Liver (tissue), 9 donors: ENCODE data around the gene SCG3. TPM values are rescaled to one million over a fixed set of nuclear protein-coding genes. Genes with fewer than 3 reads are reported as not detected.

ENCODE experiments used
- DNase-seq: peaks from one replicate; pipeline ENCODE4 v3.0.0-alpha.2; 2017; ENCODE audit warnings: low spot score
- H3K27ac ChIP-seq, 2 donors: one replicate each; pipeline ENCODE4 v1.7.0; 2013; ENCODE audit warnings: inconsistent platforms in 2 of 2, low read length in 2 of 2, control low read depth in 1 of 2, low read depth in 1 of 2, mild to moderate bottlenecking in 1 of 2
- H3K27me3 ChIP-seq, 4 donors: one replicate each; pipeline versions ENCODE4 v1.6.1 to v1.7.0; 2013; ENCODE audit warnings: low read length in 3 of 4, inconsistent platforms in 1 of 4, mild to moderate bottlenecking in 1 of 4, moderate library complexity in 1 of 4; ENCODE audit not compliant: control insufficient read depth in 4 of 4, insufficient read depth in 4 of 4
- H3K36me3 ChIP-seq, 4 donors: one replicate each; pipeline versions ENCODE4 v1.6.1 to v1.7.0; 2013; ENCODE audit warnings: low read length in 3 of 4, mild to moderate bottlenecking in 3 of 4, low read depth in 1 of 4, moderate library complexity in 1 of 4; ENCODE audit not compliant: control insufficient read depth in 4 of 4, insufficient read depth in 3 of 4
- H3K4me1 ChIP-seq, 4 donors: one replicate each; pipeline versions ENCODE4 v1.6.1 to v1.7.0; 2013; ENCODE audit warnings: low read length in 3 of 4, mild to moderate bottlenecking in 3 of 4, moderate library complexity in 1 of 4; ENCODE audit not compliant: control insufficient read depth in 4 of 4, insufficient read depth in 4 of 4
- H3K4me3 ChIP-seq, 3 donors: one replicate each; pipeline versions ENCODE4 v1.6.1 to v1.7.0; 2013; ENCODE audit warnings: low read length in 3 of 3, control low read depth in 1 of 3, low read depth in 1 of 3, mild to moderate bottlenecking in 1 of 3
- H3K9ac ChIP-seq, 2 donors: one replicate each; pipeline ENCODE4 v1.7.0; 2013; ENCODE audit warnings: low read length in 2 of 2, mild to moderate bottlenecking in 2 of 2, moderate library complexity in 2 of 2, control low read depth in 1 of 2, low read depth in 1 of 2
- H3K9me3 ChIP-seq, 4 donors: one replicate each; pipeline versions ENCODE4 v1.6.1 to v1.7.0; 2013; ENCODE audit warnings: low read length in 3 of 4; ENCODE audit not compliant: control insufficient read depth in 4 of 4
- ATF3 ChIP-seq: IDR thresholded peaks from 2 replicates; pipeline ENCODE4 v1.6.1; 2016; ENCODE audit warnings: antibody characterized with exemption
- CTCF ChIP-seq: fragments of 150-350 bp; IDR thresholded peaks from 2 replicates; pipeline ENCODE4 v1.5.1; 2017; ENCODE audit warnings: improper control_type of control experiment, low read depth, low read length; ENCODE audit not compliant: missing input control
- FOXA2 ChIP-seq: IDR thresholded peaks from 2 replicates; pipeline ENCODE4 v1.6.1; 2016; ENCODE audit warnings: antibody characterized with exemption
- GABPA ChIP-seq, 2 donors: IDR thresholded peaks in 1 of 2; conservative IDR thresholded peaks in 1 of 2; 2 replicates each; pipeline ENCODE4 v1.6.1; 2016; ENCODE audit warnings: antibody characterized with exemption in 2 of 2, mild to moderate bottlenecking in 1 of 2, moderate library complexity in 1 of 2
- HNF4G ChIP-seq: IDR thresholded peaks from 2 replicates; pipeline ENCODE4 v1.6.1; 2016; ENCODE audit warnings: antibody characterized with exemption
- JUND ChIP-seq, 2 donors: IDR thresholded peaks; 2 replicates each; pipeline ENCODE4 v1.6.1; 2016; ENCODE audit warnings: antibody characterized with exemption in 2 of 2
- MAX ChIP-seq: IDR thresholded peaks from 2 replicates; pipeline ENCODE4 v1.6.1; 2016; ENCODE audit warnings: antibody characterized with exemption
- NR2F2 ChIP-seq: IDR thresholded peaks from 2 replicates; pipeline ENCODE4 v1.6.1; 2016; ENCODE audit warnings: antibody characterized with exemption
- RAD21 ChIP-seq, 2 donors: IDR thresholded peaks; 2 replicates each; pipeline ENCODE4 v1.6.1; 2016; ENCODE audit warnings: antibody characterized with exemption in 2 of 2, mild to moderate bottlenecking in 2 of 2
- REST ChIP-seq: IDR thresholded peaks from 2 replicates; pipeline ENCODE4 v1.6.1; 2016; ENCODE audit warnings: antibody characterized with exemption, mild to moderate bottlenecking
- RXRA ChIP-seq, 2 donors: IDR thresholded peaks; 2 replicates each; pipeline ENCODE4 v1.6.1; 2017 to 2018; ENCODE audit warnings: antibody characterized with exemption in 2 of 2, mild to moderate bottlenecking in 1 of 2
- TAF1 ChIP-seq: conservative IDR thresholded peaks from 2 replicates; pipeline ENCODE4 v1.6.1; 2016; ENCODE audit warnings: antibody characterized with exemption, mild to moderate bottlenecking
- YY1 ChIP-seq: IDR thresholded peaks from 2 replicates; pipeline ENCODE4 v1.6.1; 2016; ENCODE audit warnings: antibody characterized with exemption, mild to moderate bottlenecking
- WGBS: extraction: QIAGEN DNeasy Blood & Tissue Kit; methylation state at CpG from one replicate; pipeline ENCODE4 v1.1.7; 2013; 5-methylcytosine and 5-hydroxymethylcytosine counted together
- polyA plus RNA-seq, 2 donors: library from polyadenylated mRNA; stranded (reverse) in 1 of 2; unstranded in 1 of 2; fragments of 200-250 nt in 1 of 2; fragments of >200 nt in 1 of 2; fragmentation: Nextera tagmentation in 1 of 2; extraction: Ambion mirVana in 1 of 2; gene quantifications; one replicate each; pipeline versions ENCODE4 v1.2.1 to v1.2.3, GENCODE V29; 2013 to 2015
- total RNA-seq, 2 donors: library from RNA; depleted of rRNA; stranded (reverse); fragments of >200 nt; gene quantifications; one replicate each; pipeline ENCODE4 v1.2.3, GENCODE V29; 2014
- TF ChIP-seq, protein P1 (sequence below): IDR thresholded peaks from 2 replicates; pipeline ENCODE4 v1.6.1; 2016; ENCODE audit warnings: antibody characterized with exemption
- donor health status: healthy.
- donor health status: healthy.
- donor health status: healthy.
- donor health status: healthy.
- donor health status: healthy.

Gene SCG3
- total and polyA plus RNA-seq, 4 donors: under 0.01 to 0.05 (median 0.01) TPM; not detected in 1

DNA sequence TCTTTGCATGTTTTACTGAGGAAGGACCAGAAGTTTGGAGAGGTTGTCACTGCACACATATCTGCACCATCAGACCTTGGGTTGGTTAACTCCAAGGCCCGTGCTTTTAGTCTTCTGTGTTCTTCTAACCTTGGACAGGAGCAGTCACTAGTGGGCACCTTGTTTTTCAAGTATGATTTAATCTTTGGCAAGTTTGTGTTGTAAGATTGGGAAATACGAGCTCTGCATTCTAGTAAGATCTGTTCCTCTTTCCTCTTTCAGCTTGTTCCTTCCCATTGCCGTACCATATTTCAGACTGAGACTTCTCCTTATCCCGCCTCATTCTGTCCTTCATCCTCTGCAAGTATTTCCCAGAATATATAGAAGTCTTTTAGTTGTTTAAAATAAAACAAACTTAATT is 75.2 kb downstream of the SCG3 start (continued):
- TF ChIP-seq, protein P1, sequence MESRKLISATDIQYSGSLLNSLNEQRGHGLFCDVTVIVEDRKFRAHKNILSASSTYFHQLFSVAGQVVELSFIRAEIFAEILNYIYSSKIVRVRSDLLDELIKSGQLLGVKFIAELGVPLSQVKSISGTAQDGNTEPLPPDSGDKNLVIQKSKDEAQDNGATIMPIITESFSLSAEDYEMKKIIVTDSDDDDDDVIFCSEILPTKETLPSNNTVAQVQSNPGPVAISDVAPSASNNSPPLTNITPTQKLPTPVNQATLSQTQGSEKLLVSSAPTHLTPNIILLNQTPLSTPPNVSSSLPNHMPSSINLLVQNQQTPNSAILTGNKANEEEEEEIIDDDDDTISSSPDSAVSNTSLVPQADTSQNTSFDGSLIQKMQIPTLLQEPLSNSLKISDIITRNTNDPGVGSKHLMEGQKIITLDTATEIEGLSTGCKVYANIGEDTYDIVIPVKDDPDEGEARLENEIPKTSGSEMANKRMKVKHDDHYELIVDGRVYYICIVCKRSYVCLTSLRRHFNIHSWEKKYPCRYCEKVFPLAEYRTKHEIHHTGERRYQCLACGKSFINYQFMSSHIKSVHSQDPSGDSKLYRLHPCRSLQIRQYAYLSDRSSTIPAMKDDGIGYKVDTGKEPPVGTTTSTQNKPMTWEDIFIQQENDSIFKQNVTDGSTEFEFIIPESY: no peak
- TF ChIP-seq HNF4G: no peak

GRCh38 chr15:51757450-51757849 is 76.1 kb downstream of the SCG3 start:
- H3K36me3 ChIP-seq: no peaks in the 10 kb centered on the region
- peaks cover 0 to 1% (median under 1%) of the 10 kb centered on the region in 4 donors for H3K4me1 ChIP-seq
- no peak for DNase-seq
- no peak overlapping the region for H3K9ac ChIP-seq
- no peaks in the 10 kb centered on the region for H3K9me3 ChIP-seq
- TF ChIP-seq TAF1 (no peak), ATF3 (no peak), JUND (IDR thresholded peaks at IDR 0.05) (no peak), FOXA2 (no peak), MAX (no peak), YY1 (no peak), RAD21 (IDR thresholded peaks at IDR 0.05) (no peak), GABPA (IDR thresholded peaks at IDR 0.05 in 1 of 2, conservative IDR thresholded peaks at IDR 0.05 in 1 of 2) (no peak), CTCF (no peak), RXRA (IDR thresholded peaks at IDR 0.05) (no peak), REST (no peak), NR2F2 (no peak)
- TF ChIP-seq, protein P1: no peak
- no peak overlapping the region for H3K4me3 ChIP-seq
- H3K27ac ChIP-seq: no peak overlapping the region
- whole genome bisulfite sequencing: 87% methylated on average over 2 of the region's 2 CpGs
- H3K27me3 ChIP-seq: peaks cover 0 to 2% (median 0%) of the 10 kb centered on the region in 4 donors
